ENCODE results near the gene OCIAD2. TPM values are rescaled to one million over a fixed set of nuclear protein-coding genes. Genes with fewer than 3 reads are reported as not detected.
"Not testable (repeated sequence)": the region's sequence is repeated elsewhere in the genome, so short reads cannot be mapped to it uniquely, and the experiment has no call there.

Gene OCIAD2
- total and polyA plus RNA-seq, 2 donors (not counting 1 experiment from before 2014, with no cell fraction given), result 20.3 to 34.0 TPM

DNA sequence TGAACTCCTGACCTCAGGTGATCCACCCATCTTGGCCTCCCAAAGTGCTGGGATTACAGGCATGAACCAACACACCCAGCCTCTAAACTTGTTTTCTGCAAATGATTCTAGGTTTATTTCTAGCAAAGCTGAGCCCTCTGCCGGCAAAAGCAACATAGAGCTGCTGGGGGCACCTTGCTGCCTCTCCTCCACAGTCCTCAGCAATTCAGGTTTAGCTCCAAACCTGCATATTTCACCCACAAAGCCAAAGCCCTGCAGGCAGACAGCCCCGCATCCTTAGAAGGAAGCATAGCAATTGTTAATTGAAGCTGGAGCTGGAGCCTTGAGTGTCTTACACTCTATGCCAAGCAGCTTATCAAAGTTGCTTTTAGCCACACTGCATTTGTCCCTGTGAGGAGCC is 24.9 kb upstream of the OCIAD2 start:
- H3K4me3 ChIP-seq (replicated peaks in 1 of 4; ENCODE audit: control extremely low read depth in 1 of 4, insufficient read depth in 1 of 4, low read depth in 3 of 4, low read length in 4 of 4), result no peak overlapping the region
- H3K27me3 ChIP-seq (ENCODE audit: control insufficient read depth, insufficient read depth, low read length), result no peaks in the 10 kb centered on the region
- H3K4me1 ChIP-seq (ENCODE audit: control insufficient read depth, extremely low read depth, insufficient read depth, low read length), result no peaks in the 10 kb centered on the region
- TF ChIP-seq, protein P1, sequence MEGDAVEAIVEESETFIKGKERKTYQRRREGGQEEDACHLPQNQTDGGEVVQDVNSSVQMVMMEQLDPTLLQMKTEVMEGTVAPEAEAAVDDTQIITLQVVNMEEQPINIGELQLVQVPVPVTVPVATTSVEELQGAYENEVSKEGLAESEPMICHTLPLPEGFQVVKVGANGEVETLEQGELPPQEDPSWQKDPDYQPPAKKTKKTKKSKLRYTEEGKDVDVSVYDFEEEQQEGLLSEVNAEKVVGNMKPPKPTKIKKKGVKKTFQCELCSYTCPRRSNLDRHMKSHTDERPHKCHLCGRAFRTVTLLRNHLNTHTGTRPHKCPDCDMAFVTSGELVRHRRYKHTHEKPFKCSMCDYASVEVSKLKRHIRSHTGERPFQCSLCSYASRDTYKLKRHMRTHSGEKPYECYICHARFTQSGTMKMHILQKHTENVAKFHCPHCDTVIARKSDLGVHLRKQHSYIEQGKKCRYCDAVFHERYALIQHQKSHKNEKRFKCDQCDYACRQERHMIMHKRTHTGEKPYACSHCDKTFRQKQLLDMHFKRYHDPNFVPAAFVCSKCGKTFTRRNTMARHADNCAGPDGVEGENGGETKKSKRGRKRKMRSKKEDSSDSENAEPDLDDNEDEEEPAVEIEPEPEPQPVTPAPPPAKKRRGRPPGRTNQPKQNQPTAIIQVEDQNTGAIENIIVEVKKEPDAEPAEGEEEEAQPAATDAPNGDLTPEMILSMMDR (conservative IDR thresholded peaks at IDR 0.05 in 1 of 2, IDR thresholded peaks at IDR 0.05 in 1 of 2; ENCODE audit: low read depth in 1 of 2, low read length in 2 of 2), result no peak
- TF ChIP-seq EZH2 (IDR thresholded peaks at IDR 0.05; ENCODE audit: low read length, missing control alignments), result no peak
- H3K27ac ChIP-seq (ENCODE audit: insufficient read depth, low read length), result no peak overlapping the region
- H3K9me3 ChIP-seq (ENCODE audit: control insufficient read depth, insufficient read depth, low read depth, low read length), result no peaks in the 10 kb centered on the region
- H3K79me2 ChIP-seq (ENCODE audit: control insufficient read depth, insufficient read depth, low read length), result no peaks in the 10 kb centered on the region
- H2AFZ ChIP-seq (ENCODE audit: low read length), result no peak overlapping the region
- no peaks in the 10 kb centered on the region for H4K20me1 ChIP-seq (ENCODE audit: control insufficient read depth, extremely low read depth, insufficient read depth, low read length)
- H3K4me2 ChIP-seq (ENCODE audit: extremely low read depth, insufficient read depth, low read length), result no peak overlapping the region
- no peak for DNase-seq (ENCODE audit: low read depth in 2 of 2)
- no peak overlapping the region for H3K9ac ChIP-seq (ENCODE audit: insufficient read depth, low read length)
- H3K36me3 ChIP-seq (ENCODE audit: control insufficient read depth, insufficient read depth, low read length), result no peaks in the 10 kb centered on the region

DNA sequence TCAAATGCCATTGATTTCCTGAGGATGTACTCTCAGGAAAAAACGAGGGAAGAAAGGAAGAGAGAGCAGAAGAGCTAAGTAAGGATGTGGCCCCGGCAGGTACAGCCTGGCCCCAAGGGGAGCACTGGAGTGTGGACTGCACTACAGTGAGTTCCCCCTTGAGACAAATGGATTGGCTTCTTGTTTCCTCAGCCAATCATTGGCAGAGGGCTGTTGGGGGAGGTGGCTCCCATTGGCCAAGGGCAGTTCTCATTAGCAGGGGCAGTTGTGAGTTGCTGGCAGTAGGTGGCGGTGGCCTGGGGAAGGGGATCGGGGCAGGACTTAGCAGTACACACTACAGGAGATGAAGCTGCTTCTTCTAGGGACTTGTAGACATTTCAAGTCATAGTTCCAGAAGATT is 24.1 kb upstream of the OCIAD2 start:
- H3K79me2 ChIP-seq (ENCODE audit: control insufficient read depth, insufficient read depth, low read length), result no peaks in the 10 kb centered on the region
- H3K4me1 ChIP-seq (ENCODE audit: control insufficient read depth, extremely low read depth, insufficient read depth, low read length), result no peaks in the 10 kb centered on the region
- no peak for DNase-seq (ENCODE audit: low read depth in 2 of 2)
- H3K9ac ChIP-seq (ENCODE audit: insufficient read depth, low read length), result no peak overlapping the region
- H4K20me1 ChIP-seq (ENCODE audit: control insufficient read depth, extremely low read depth, insufficient read depth, low read length), result no peaks in the 10 kb centered on the region
- no peaks in the 10 kb centered on the region for H3K9me3 ChIP-seq (ENCODE audit: control insufficient read depth, insufficient read depth, low read depth, low read length)
- H3K4me3 ChIP-seq (replicated peaks in 1 of 4; ENCODE audit: control extremely low read depth in 1 of 4, insufficient read depth in 1 of 4, low read depth in 3 of 4, low read length in 4 of 4), result no peak overlapping the region
- no peaks in the 10 kb centered on the region for H3K27me3 ChIP-seq (ENCODE audit: control insufficient read depth, insufficient read depth, low read length)
- H2AFZ ChIP-seq (ENCODE audit: low read length), result no peak overlapping the region
- no peak overlapping the region for H3K4me2 ChIP-seq (ENCODE audit: extremely low read depth, insufficient read depth, low read length)
- TF ChIP-seq EZH2 (IDR thresholded peaks at IDR 0.05; ENCODE audit: low read length, missing control alignments), result no peak
- H3K27ac ChIP-seq (ENCODE audit: insufficient read depth, low read length), result no peak overlapping the region
- no peaks in the 10 kb centered on the region for H3K36me3 ChIP-seq (ENCODE audit: control insufficient read depth, insufficient read depth, low read length)

DNA sequence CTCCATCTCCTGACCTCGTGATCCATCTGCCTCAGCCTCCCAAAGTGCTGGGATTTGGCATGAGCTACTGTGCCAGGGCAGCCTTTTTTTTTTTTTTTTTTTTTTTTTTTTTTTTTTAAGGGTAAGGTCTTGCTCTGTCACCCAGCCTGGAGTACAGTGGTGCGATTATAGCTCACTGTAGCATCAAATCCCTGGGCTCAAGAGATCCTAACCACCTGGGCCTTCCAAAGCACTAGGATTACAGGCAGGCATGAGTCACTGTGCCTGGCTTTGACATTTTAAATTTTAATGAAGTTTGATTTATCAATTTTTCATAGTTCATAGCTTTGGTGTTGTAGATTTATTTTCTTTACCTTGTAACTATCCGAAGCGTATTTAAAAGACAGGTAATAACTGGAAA is 17.8 kb upstream of the OCIAD2 start:
- Histone ChIP-seq H3K27me3 (ENCODE audit: control insufficient read depth, insufficient read depth, low read length) (no peaks in the 10 kb centered on the region), H2AFZ (ENCODE audit: low read length) (no peak overlapping the region), H3K4me2 (ENCODE audit: extremely low read depth, insufficient read depth, low read length) (no peak overlapping the region), H3K36me3 (ENCODE audit: control insufficient read depth, insufficient read depth, low read length) (no peaks in the 10 kb centered on the region), H3K27ac (ENCODE audit: insufficient read depth, low read length) (no peak overlapping the region), H3K4me1 (ENCODE audit: control insufficient read depth, extremely low read depth, insufficient read depth, low read length) (no peaks in the 10 kb centered on the region), H3K4me3 (replicated peaks in 1 of 4; ENCODE audit: control extremely low read depth in 1 of 4, insufficient read depth in 1 of 4, low read depth in 3 of 4, low read length in 4 of 4) (no peak overlapping the region), H3K9ac (ENCODE audit: insufficient read depth, low read length) (no peak overlapping the region), H3K9me3 (ENCODE audit: control insufficient read depth, insufficient read depth, low read depth, low read length) (no peaks in the 10 kb centered on the region), H3K79me2 (ENCODE audit: control insufficient read depth, insufficient read depth, low read length) (no peaks in the 10 kb centered on the region), H4K20me1 (ENCODE audit: control insufficient read depth, extremely low read depth, insufficient read depth, low read length) (no peaks in the 10 kb centered on the region)
- no peak for DNase-seq (ENCODE audit: low read depth in 2 of 2)
- TF ChIP-seq, protein P1 (conservative IDR thresholded peaks at IDR 0.05 in 1 of 2, IDR thresholded peaks at IDR 0.05 in 1 of 2; ENCODE audit: low read depth in 1 of 2, low read length in 2 of 2), result no peak

DNA sequence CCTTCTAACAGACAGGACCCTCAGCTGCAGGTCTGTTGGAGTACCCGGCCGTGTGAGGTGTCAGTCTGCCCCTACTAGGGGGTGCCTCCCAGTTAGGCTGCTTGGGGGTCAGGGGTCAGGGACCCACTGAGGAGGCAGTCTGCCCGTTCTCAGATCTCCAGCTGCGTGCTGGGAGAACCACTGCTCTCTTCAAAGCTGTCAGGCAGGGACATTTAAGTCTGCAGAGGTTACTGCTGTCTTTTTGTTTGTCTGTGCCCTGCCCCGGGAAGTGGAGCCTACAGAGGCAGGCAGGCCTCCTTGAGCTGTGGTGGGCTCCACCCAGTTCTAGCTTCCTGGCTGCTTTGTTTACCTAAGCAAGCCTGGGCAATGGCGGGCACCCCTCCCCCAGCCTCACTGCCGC is 16.5 kb upstream of the OCIAD2 start:
- H3K4me1 ChIP-seq (ENCODE audit: control insufficient read depth, extremely low read depth, insufficient read depth, low read length); H3K9ac ChIP-seq (ENCODE audit: insufficient read depth, low read length); DNase-seq (ENCODE audit: low read depth in 2 of 2); H3K36me3 ChIP-seq (ENCODE audit: control insufficient read depth, insufficient read depth, low read length); H2AFZ ChIP-seq (ENCODE audit: low read length); H3K4me3 ChIP-seq (replicated peaks in 1 of 4; ENCODE audit: control extremely low read depth in 1 of 4, insufficient read depth in 1 of 4, low read depth in 3 of 4, low read length in 4 of 4); H3K4me2 ChIP-seq (ENCODE audit: extremely low read depth, insufficient read depth, low read length); H3K27me3 ChIP-seq (ENCODE audit: control insufficient read depth, insufficient read depth, low read length); H3K9me3 ChIP-seq (ENCODE audit: control insufficient read depth, insufficient read depth, low read depth, low read length); H4K20me1 ChIP-seq (ENCODE audit: control insufficient read depth, extremely low read depth, insufficient read depth, low read length); H3K79me2 ChIP-seq (ENCODE audit: control insufficient read depth, insufficient read depth, low read length); H3K27ac ChIP-seq (ENCODE audit: insufficient read depth, low read length): not testable (repeated sequence)

Measured in fibroblast of lung (primary cell).